T-helper 1 cell (primary cell): ENCODE data around the gene PLB1.
A peak's percentile ranks its signal among the peaks of the same experiment; 100 is the strongest.

Experiments
- DNase-seq, 5 donors: peaks; one replicate each; pipeline ENCODE4 v3.0.0-alpha.2; 2012 to 2020

Gene PLB1

GRCh38 chr2:28593160-28593755, 97.4 kb downstream of the PLB1 start:
- no peak for DNase-seq

GRCh38 chr2:28594000-28594331, 98.1 kb downstream of the PLB1 start:
- no peak for DNase-seq

- peak; percentile 65 to 86 (median 80) for DNase-seq
These were observed 98.7 kb downstream of the PLB1 start for GRCh38 chr2:28594332-28595108.

GRCh38 chr2:28595323-28595722, 99.5 kb downstream of the PLB1 start:
- DNase-seq = no peak

- no peak for DNase-seq
These were observed 102.6 kb downstream of the PLB1 start for GRCh38 chr2:28598484-28598883.

- DNase-seq = no peak
These were observed 104.3 kb downstream of the PLB1 start for GRCh38 chr2:28600181-28600580.

GRCh38 chr2:28601616-28602015, 105.8 kb downstream of the PLB1 start:
- DNase-seq = no peak

GRCh38 chr2:28602136-28602660, 106.3 kb downstream of the PLB1 start:
- no peak for DNase-seq

GRCh38 chr2:28602751-28603639, 107.1 kb downstream of the PLB1 start:
- DNase-seq = no peak

- DNase-seq = no peak
These were observed 108.0 kb downstream of the PLB1 start for GRCh38 chr2:28603821-28604220.

GRCh38 chr2:28604284-28604843, 108.5 kb downstream of the PLB1 start:
- DNase-seq = no peak

GRCh38 chr2:28606986-28607441, 111.2 kb downstream of the PLB1 start:
- no peak for DNase-seq

GRCh38 chr2:28607730-28608499, 112.1 kb downstream of the PLB1 start:
- DNase-seq = no peak

- no peak for DNase-seq
These were observed 112.9 kb downstream of the PLB1 start for GRCh38 chr2:28608500-28609424.

- DNase-seq = peak in 1 of 5 donors; percentile 68
These were observed 114.8 kb downstream of the PLB1 start for GRCh38 chr2:28610583-28611201.

GRCh38 chr2:28612131-28612812, 116.4 kb downstream of the PLB1 start:
- DNase-seq = no peak

- DNase-seq = peak in 2 of 5 donors; percentile 26 to 59
These were observed 117.3 kb downstream of the PLB1 start for GRCh38 chr2:28613186-28613585.

GRCh38 chr2:28613633-28614501, 118.0 kb downstream of the PLB1 start:
- peak in 1 of 5 donors; percentile 84 for DNase-seq

- DNase-seq = peak in 1 of 5 donors; percentile 72
These were observed 119.8 kb downstream of the PLB1 start for GRCh38 chr2:28615706-28616105.
